ENCODE data around the gene MYO1E. TPM values are rescaled to one million over a fixed set of nuclear protein-coding genes. Genes with fewer than 3 reads are reported as not detected.

MYO1E gene
- total and polyA plus RNA-seq, 10 donors: 21.3 to 115 (median 65.6) TPM

DNA sequence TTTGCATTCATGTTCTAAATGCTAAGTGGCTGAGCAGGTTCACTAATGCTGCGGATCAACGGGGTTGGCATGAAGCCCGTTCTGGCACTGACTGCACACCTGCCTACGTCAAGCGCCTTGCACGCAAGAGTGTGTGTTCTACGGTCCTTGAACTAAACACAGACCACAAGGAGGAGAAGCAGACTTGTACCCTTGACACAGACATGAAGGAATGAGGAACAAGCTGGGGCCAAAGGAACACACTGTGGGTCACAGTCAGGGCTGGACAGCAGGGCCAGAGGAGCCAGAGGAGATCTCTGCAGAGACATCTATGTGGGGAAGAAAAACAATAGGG is 214.0 kb downstream of the MYO1E start:
- H3K27me3 ChIP-seq (replicated peaks in 1 of 7): no peaks in the 10 kb centered on the region
- H3K9me3 ChIP-seq: no peaks in the 10 kb centered on the region
- no peak overlapping the region for H3K4me3 ChIP-seq
- no peaks in the 10 kb centered on the region for H3K4me1 ChIP-seq
- TF ChIP-seq, protein P1, sequence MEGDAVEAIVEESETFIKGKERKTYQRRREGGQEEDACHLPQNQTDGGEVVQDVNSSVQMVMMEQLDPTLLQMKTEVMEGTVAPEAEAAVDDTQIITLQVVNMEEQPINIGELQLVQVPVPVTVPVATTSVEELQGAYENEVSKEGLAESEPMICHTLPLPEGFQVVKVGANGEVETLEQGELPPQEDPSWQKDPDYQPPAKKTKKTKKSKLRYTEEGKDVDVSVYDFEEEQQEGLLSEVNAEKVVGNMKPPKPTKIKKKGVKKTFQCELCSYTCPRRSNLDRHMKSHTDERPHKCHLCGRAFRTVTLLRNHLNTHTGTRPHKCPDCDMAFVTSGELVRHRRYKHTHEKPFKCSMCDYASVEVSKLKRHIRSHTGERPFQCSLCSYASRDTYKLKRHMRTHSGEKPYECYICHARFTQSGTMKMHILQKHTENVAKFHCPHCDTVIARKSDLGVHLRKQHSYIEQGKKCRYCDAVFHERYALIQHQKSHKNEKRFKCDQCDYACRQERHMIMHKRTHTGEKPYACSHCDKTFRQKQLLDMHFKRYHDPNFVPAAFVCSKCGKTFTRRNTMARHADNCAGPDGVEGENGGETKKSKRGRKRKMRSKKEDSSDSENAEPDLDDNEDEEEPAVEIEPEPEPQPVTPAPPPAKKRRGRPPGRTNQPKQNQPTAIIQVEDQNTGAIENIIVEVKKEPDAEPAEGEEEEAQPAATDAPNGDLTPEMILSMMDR (IDR thresholded peaks at IDR 0.05 in 8 of 11, conservative IDR thresholded peaks at IDR 0.05 in 3 of 11): no peak
- TF ChIP-seq POLR2A (IDR thresholded peaks at IDR 0.05) (no peak), POLR2AphosphoS5 (IDR thresholded peaks at IDR 0.05) (no peak)
- no peak overlapping the region for H3K27ac ChIP-seq
- DNase-seq: no peak
- WGBS, 5 donors: 85 to 94% (median 91%) methylated on average over 7 of the region's 7 CpGs
- peaks cover 0 to 93% (median 58%) of the 10 kb centered on the region in 6 donors for H3K36me3 ChIP-seq
- intact Hi-C loops (cut with DNase I; ENCODE audit: low total_unique reads): no loop called here

DNA sequence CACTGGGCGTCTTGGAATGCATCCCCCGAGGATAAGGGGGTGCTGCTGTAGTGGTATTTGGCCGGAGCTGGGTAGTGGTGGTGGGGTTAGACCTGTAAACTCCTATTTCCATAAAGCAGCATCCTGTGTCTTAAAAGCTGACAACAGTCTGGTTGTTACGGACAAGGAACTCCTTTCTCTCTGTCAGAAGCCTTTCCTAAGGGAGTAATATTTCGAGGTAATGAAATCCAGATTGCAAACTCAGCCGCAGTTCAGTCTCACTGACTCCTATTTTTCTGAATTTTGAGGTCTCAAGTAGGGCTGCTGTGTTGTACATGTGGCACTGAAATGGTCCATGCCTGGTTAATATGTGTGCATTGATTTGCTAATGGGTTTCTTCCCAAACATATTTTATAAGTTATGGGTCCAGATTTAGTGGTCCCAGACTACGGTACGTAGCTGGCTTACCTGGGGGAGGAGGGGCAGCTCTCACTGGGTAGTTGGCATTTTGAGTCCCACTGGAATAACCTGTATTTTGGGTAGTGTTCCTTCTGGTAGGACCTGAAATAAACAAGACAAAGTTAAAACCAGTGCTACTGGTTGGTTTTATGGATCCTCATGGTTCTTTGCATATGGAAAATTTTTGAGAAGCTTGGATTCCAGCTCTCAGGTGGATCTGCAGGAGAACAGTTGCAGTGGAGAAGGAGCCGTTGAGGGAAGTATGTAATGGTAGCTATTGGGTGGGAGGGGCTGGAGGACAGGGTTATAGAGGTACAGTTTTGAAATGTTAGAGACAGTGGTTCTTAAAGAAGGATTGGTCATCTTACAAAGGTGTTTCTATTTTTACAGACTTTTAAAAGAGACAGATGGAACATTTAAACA is 214.6 kb downstream of the MYO1E start:
- WGBS, 5 donors: 92 to 96% (median 94%) methylated on average over 9 of the region's 9 CpGs
- Histone ChIP-seq H3K27me3 (replicated peaks in 1 of 7) (no peaks in the 10 kb centered on the region), H3K27ac (no peak overlapping the region), H3K4me3 (no peak overlapping the region), H3K4me1 (no peaks in the 10 kb centered on the region), H3K9me3 (no peaks in the 10 kb centered on the region), H3K36me3 (peaks cover 0 to 96% (median 64%) of the 10 kb centered on the region in 6 donors)
- intact Hi-C loops (cut with DNase I; ENCODE audit: low total_unique reads): no loop called here
- no peak for DNase-seq
- TF ChIP-seq, protein P1 (IDR thresholded peaks at IDR 0.05 in 8 of 11, conservative IDR thresholded peaks at IDR 0.05 in 3 of 11): no peak
- TF ChIP-seq POLR2AphosphoS5 (IDR thresholded peaks at IDR 0.05) (no peak), POLR2A (IDR thresholded peaks at IDR 0.05) (no peak)

DNA sequence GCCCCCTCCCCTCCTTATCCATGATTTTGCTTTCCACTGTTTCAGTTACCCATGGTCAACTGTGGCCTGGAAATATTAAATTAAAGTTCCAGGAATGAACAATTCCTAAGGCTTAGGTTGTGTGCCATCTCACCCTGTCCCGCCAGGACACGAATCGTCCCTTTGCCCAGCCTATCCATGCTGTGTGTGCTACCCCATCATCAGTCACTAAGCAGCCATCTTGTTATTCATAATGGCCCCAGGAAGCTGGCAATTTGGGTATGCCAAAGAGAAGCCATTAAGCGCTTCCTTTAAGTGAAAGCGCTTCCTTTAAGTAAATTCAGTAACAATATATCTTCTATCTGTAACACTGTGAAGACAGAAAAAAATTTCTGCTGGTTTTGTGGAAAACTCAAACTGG is 215.3 kb downstream of the MYO1E start:
- H3K4me1 ChIP-seq: no peaks in the 10 kb centered on the region
- H3K27me3 ChIP-seq (replicated peaks in 1 of 7): no peaks in the 10 kb centered on the region
- TF ChIP-seq, protein P1 (IDR thresholded peaks at IDR 0.05 in 8 of 11, conservative IDR thresholded peaks at IDR 0.05 in 3 of 11): no peak
- TF ChIP-seq POLR2AphosphoS5 (IDR thresholded peaks at IDR 0.05): no peak
- TF ChIP-seq POLR2A (IDR thresholded peaks at IDR 0.05): no peak
- H3K36me3 ChIP-seq: peaks cover 0 to 96% (median 68%) of the 10 kb centered on the region in 6 donors
- no peak overlapping the region for H3K27ac ChIP-seq
- H3K4me3 ChIP-seq: no peak overlapping the region
- intact Hi-C loops (cut with DNase I; ENCODE audit: low total_unique reads): no loop called here
- WGBS, 5 donors: 96 to 99% (median 97%) methylated on average over 5 of the region's 5 CpGs
- no peaks in the 10 kb centered on the region for H3K9me3 ChIP-seq
- no peak for DNase-seq

DNA sequence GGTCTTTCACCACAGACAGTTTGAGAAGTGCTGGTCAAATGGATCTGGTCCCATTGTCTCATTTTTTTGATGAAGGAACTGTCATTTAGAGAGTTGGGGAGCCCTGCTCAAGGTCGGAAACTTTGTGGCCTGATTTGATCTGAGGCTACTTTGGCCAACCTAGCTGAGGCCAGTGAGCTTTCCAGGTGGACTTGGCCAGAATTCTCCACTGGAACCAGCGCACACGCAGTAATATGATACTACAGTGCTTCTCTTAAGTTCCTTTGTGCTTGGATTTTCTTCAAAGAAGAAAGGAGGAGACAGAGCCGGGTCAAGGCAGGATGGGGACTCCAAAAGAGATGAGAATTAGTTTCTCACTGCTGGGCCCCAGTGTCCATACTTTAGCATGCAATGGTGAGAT is 217.2 kb downstream of the MYO1E start:
- Histone ChIP-seq H3K27me3 (replicated peaks in 1 of 7) (no peaks in the 10 kb centered on the region), H3K4me1 (no peaks in the 10 kb centered on the region), H3K9me3 (no peaks in the 10 kb centered on the region), H3K27ac (no peak overlapping the region), H3K36me3 (peaks cover 0 to 96% (median 56%) of the 10 kb centered on the region in 6 donors), H3K4me3 (no peak overlapping the region)
- DNase-seq: no peak
- 91 to 98% (median 96%) methylated on average over 4 of the region's 4 CpGs for WGBS, 5 donors
- TF ChIP-seq POLR2A (IDR thresholded peaks at IDR 0.05) (no peak), POLR2AphosphoS5 (IDR thresholded peaks at IDR 0.05) (no peak)
- TF ChIP-seq, protein P1 (IDR thresholded peaks at IDR 0.05 in 8 of 11, conservative IDR thresholded peaks at IDR 0.05 in 3 of 11): no peak
- intact Hi-C loops (cut with DNase I; ENCODE audit: low total_unique reads): no loop called here

All from spleen (tissue), 11 donors.